Medulla oblongata (tissue), 1 donor: ENCODE measurements around the gene BOK.
"Not testable (repeated sequence)": the region's sequence is repeated elsewhere in the genome, so short reads cannot be mapped to it uniquely, and the experiment has no call there.

Experiments
- DNase-seq: peaks from one replicate; pipeline ENCODE4 v3.0.0-alpha.2; 2015; ENCODE audit errors: extremely low spot score

BOK gene

GRCh38 chr2:241558532-241559322, at the start of gene BOK:
TSS of gene BOK (plus strand) at chr2:241558745. CDS start at chr2:241559484, 739 bp downstream.
- DNase-seq, result peak; percentile 86

GRCh38 chr2:241509155-241509784, 49.3 kb upstream of the BOK start:
- peak; percentile 9 for DNase-seq

GRCh38 chr2:241511091-241511741, 47.3 kb upstream of the BOK start:
- no peak for DNase-seq

GRCh38 chr2:241514553-241514952, 44.0 kb upstream of the BOK start:
- DNase-seq, result no peak

- DNase-seq, result no peak
These were observed 43.4 kb upstream of the BOK start for GRCh38 chr2:241514986-241515737.

- no peak for DNase-seq
These were observed 42.0 kb upstream of the BOK start for GRCh38 chr2:241516520-241516965.

- no peak for DNase-seq
These were observed 41.2 kb upstream of the BOK start for GRCh38 chr2:241517297-241517696.

GRCh38 chr2:241519669-241520068, 38.9 kb upstream of the BOK start:
- no peak for DNase-seq

GRCh38 chr2:241522477-241522876, 36.1 kb upstream of the BOK start:
- DNase-seq, result no peak

GRCh38 chr2:241525818-241526780, 32.4 kb upstream of the BOK start:
- not testable (repeated sequence) for DNase-seq

- no peak for DNase-seq
These were observed 28.0 kb upstream of the BOK start for GRCh38 chr2:241530571-241530970.

- DNase-seq, result no peak
These were observed 27.3 kb upstream of the BOK start for GRCh38 chr2:241531161-241531722.

- no peak for DNase-seq
These were observed 26.4 kb upstream of the BOK start for GRCh38 chr2:241532168-241532567.

- DNase-seq, result no peak
These were observed 25.6 kb upstream of the BOK start for GRCh38 chr2:241532733-241533601.

- DNase-seq, result no peak
These were observed 24.3 kb upstream of the BOK start for GRCh38 chr2:241534293-241534692.

- no peak for DNase-seq
These were observed 23.7 kb upstream of the BOK start for GRCh38 chr2:241534701-241535375.

GRCh38 chr2:241535871-241536655, 22.5 kb upstream of the BOK start:
- no peak for DNase-seq
